Astrocyte (in vitro differentiated cells and primary cell): Measurements from ENCODE around the gene EGFR. TPM values are rescaled to one million over a fixed set of nuclear protein-coding genes. Genes with fewer than 3 reads are reported as not detected.

Source experiments
- DNase-seq: peaks from one replicate; pipeline ENCODE4 v3.0.0-alpha.2; 2010; ENCODE audit warnings: low read depth
- FAIRE-seq: peaks from 2 replicates; lab custom pipeline; 2011; peaks lifted over from hg19 to GRCh38; lab: Jason Lieb, UNC
- H2AFZ ChIP-seq: 2 replicates; pipeline ENCODE4 v1.6.0; 2012; ENCODE audit warnings: low read depth, low read length, inconsistent platforms
- H3K27ac ChIP-seq: 2 replicates; pipeline ENCODE4 v1.5.1; 2011; ENCODE audit warnings: low read depth, low read length, inconsistent platforms
- H3K27me3 ChIP-seq: 2 replicates; pipeline ENCODE4 v1.6.0; 2011; ENCODE audit warnings: low read length, inconsistent platforms; ENCODE audit not compliant: insufficient read depth
- H3K36me3 ChIP-seq: 2 replicates; pipeline ENCODE4 v1.5.1; 2011; ENCODE audit warnings: low read length, inconsistent platforms; ENCODE audit not compliant: insufficient read depth
- H3K4me1 ChIP-seq: 2 replicates; pipeline ENCODE4 v1.5.1; 2011; ENCODE audit warnings: low read length, inconsistent platforms; ENCODE audit not compliant: insufficient read depth
- H3K4me2 ChIP-seq: 2 replicates; pipeline ENCODE4 v1.6.0; 2012; ENCODE audit warnings: low read length, inconsistent platforms
- H3K4me3 ChIP-seq: 2 replicates; pipeline ENCODE4 v1.5.1; 2011; ENCODE audit warnings: low read depth, mild to moderate bottlenecking, low read length, inconsistent platforms; ENCODE audit not compliant: insufficient read depth
- H3K79me2 ChIP-seq: 2 replicates; pipeline ENCODE4 v1.6.0; 2012; ENCODE audit warnings: mild to moderate bottlenecking, low read length, inconsistent platforms; ENCODE audit not compliant: insufficient read depth
- H3K9ac ChIP-seq: 2 replicates; pipeline ENCODE4 v1.6.0; 2012; ENCODE audit warnings: mild to moderate bottlenecking, low read length, inconsistent platforms
- H3K9me3 ChIP-seq: 2 replicates; pipeline ENCODE4 v1.5.1; 2012; ENCODE audit warnings: low read depth, mild to moderate bottlenecking, low read length, inconsistent platforms; ENCODE audit not compliant: insufficient read depth
- H4K20me1 ChIP-seq: 2 replicates; pipeline ENCODE4 v1.6.0; 2012; ENCODE audit warnings: low read length, inconsistent platforms; ENCODE audit not compliant: insufficient read depth
- H3K27ac Mint-ChIP-seq: one replicate; pipeline ENCODE4 v1.8.0; 2021; ENCODE audit warnings: mild to moderate bottlenecking, mixed read lengths; ENCODE audit not compliant: unreplicated experiment
- H3K27me3 Mint-ChIP-seq: one replicate; pipeline ENCODE4 v1.8.0; 2021; ENCODE audit warnings: low read depth, mixed read lengths; ENCODE audit not compliant: unreplicated experiment
- H3K36me3 Mint-ChIP-seq: one replicate; pipeline ENCODE4 v1.8.0; 2021; ENCODE audit warnings: low read depth, mixed read lengths; ENCODE audit not compliant: unreplicated experiment
- H3K4me1 Mint-ChIP-seq: one replicate; pipeline ENCODE4 v1.8.0; 2021; ENCODE audit warnings: low read depth, mixed read lengths; ENCODE audit not compliant: unreplicated experiment
- H3K4me3 Mint-ChIP-seq: one replicate; pipeline ENCODE4 v1.8.0; 2021; ENCODE audit warnings: mild to moderate bottlenecking, moderate library complexity, mixed read lengths; ENCODE audit not compliant: unreplicated experiment
- H3K9me3 Mint-ChIP-seq: one replicate; pipeline ENCODE4 v1.8.0; 2021; ENCODE audit warnings: mild to moderate bottlenecking, mixed read lengths; ENCODE audit not compliant: unreplicated experiment
- CTCF ChIP-seq: IDR thresholded peaks from 2 replicates; pipeline ENCODE4 v1.5.1; 2011; ENCODE audit warnings: low read depth, mild to moderate bottlenecking, inconsistent platforms, low read length, moderate library complexity; ENCODE audit not compliant: insufficient read depth
- EZH2 ChIP-seq: IDR thresholded peaks from 2 replicates; pipeline ENCODE4 v1.6.1; 2012; ENCODE audit warnings: mild to moderate bottlenecking, low read length, inconsistent platforms; ENCODE audit not compliant: insufficient read depth
- total RNA-seq: library from RNA; stranded (reverse); gene quantifications from 2 replicates; pipeline ENCODE4 v1.2.1, GENCODE V29; 2021

EGFR gene
- total RNA-seq, 1 donor from 2014 or later: 27.3 TPM

GRCh38 chr7:55140941-55141278 lies 122.1 kb downstream of the EGFR start:
- Histone ChIP-seq H3K79me2 (peaks cover 33% of the 10 kb centered on the region), H3K4me1 (no peaks in the 10 kb centered on the region), H3K9ac (no peak overlapping the region), H3K27me3 (no peaks in the 10 kb centered on the region), H4K20me1 (no peaks in the 10 kb centered on the region), H3K4me3 (no peak overlapping the region), H2AFZ (no peak overlapping the region), H3K27ac (no peak overlapping the region), H3K4me2 (no peak overlapping the region), H3K36me3 (peaks cover 28% of the 10 kb centered on the region), H3K9me3 (no peaks in the 10 kb centered on the region)
- peaks cover 6% of the 10 kb centered on the region for H3K4me1 Mint-ChIP-seq
- no peak for TF ChIP-seq EZH2
- no peak for TF ChIP-seq CTCF
- peaks cover 1% of the 10 kb centered on the region for H3K9me3 Mint-ChIP-seq
- no peak overlapping the region for H3K4me3 Mint-ChIP-seq
- H3K27ac Mint-ChIP-seq: no peak overlapping the region
- no peaks in the 10 kb centered on the region for H3K27me3 Mint-ChIP-seq
- DNase-seq (no peak), FAIRE-seq (no peak)
- H3K36me3 Mint-ChIP-seq: peaks cover 6% of the 10 kb centered on the region

- no peaks in the 10 kb centered on the region for H3K9me3 ChIP-seq
- H3K27ac ChIP-seq: no peak overlapping the region
- TF ChIP-seq EZH2 (no peak), CTCF (no peak)
- peaks cover 47% of the 10 kb centered on the region for H3K36me3 ChIP-seq
- H3K4me3 ChIP-seq: no peak overlapping the region
- H2AFZ ChIP-seq: no peak overlapping the region
- FAIRE-seq: peak; percentile 5
- no peak overlapping the region for H3K9ac ChIP-seq
- Mint-ChIP-seq H3K27ac (no peak overlapping the region), H3K36me3 (peaks cover 11% of the 10 kb centered on the region), H3K4me3 (no peak overlapping the region), H3K4me1 (peaks cover 6% of the 10 kb centered on the region), H3K27me3 (no peaks in the 10 kb centered on the region), H3K9me3 (no peaks in the 10 kb centered on the region)
- no peak overlapping the region for H3K4me2 ChIP-seq
- no peaks in the 10 kb centered on the region for H3K27me3 ChIP-seq
- no peaks in the 10 kb centered on the region for H4K20me1 ChIP-seq
- H3K79me2 ChIP-seq: peaks cover 20% of the 10 kb centered on the region
- no peak for DNase-seq
- H3K4me1 ChIP-seq: no peaks in the 10 kb centered on the region
These were observed 124.2 kb downstream of the EGFR start for GRCh38 chr7:55142919-55143600.
